Mesendoderm (in vitro differentiated cells): ENCODE measurements around the gene TBCD.

Source experiments
- DNase-seq: peaks from one replicate; pipeline ENCODE4 v3.0.0; 2013
- H2AK5ac ChIP-seq: 2 replicates; pipeline ENCODE4 v1.6.1; 2013; ENCODE audit warnings: low read length, inconsistent platforms
- H2BK120ac ChIP-seq: 2 replicates; pipeline ENCODE4 v1.6.1; 2013; ENCODE audit warnings: low read depth, mild to moderate bottlenecking, low read length, moderate library complexity, mixed read lengths
- H2BK15ac ChIP-seq: replicated peaks from 2 replicates; pipeline ENCODE4 v1.6.1; 2013; ENCODE audit warnings: low read depth, mild to moderate bottlenecking, moderate library complexity
- H2BK5ac ChIP-seq: 2 replicates; pipeline ENCODE4 v1.6.1; 2013; ENCODE audit warnings: low read length, inconsistent platforms
- H3K18ac ChIP-seq: 2 replicates; pipeline ENCODE4 v1.6.1; 2013; ENCODE audit warnings: mild to moderate bottlenecking, low read length, mixed read lengths
- H3K23ac ChIP-seq: one replicate; pipeline ENCODE4 v1.6.1; 2013; ENCODE audit warnings: low read length
- H3K27ac ChIP-seq: 2 replicates; pipeline ENCODE4 v1.5.1; 2013; ENCODE audit warnings: low read depth, mild to moderate bottlenecking, inconsistent platforms, low read length, moderate library complexity
- H3K27me3 ChIP-seq: 2 replicates; pipeline ENCODE4 v1.6.1; 2013; ENCODE audit warnings: low read length, control low read depth, mild to moderate bottlenecking, inconsistent platforms; ENCODE audit not compliant: insufficient read depth, poor library complexity
- H3K36me3 ChIP-seq: 2 replicates; pipeline ENCODE4 v1.6.1; 2013; ENCODE audit warnings: low read length, inconsistent platforms; ENCODE audit not compliant: control insufficient read depth, insufficient read depth
- H3K4ac ChIP-seq: one replicate; pipeline ENCODE4 v1.6.1; 2013; ENCODE audit warnings: low read depth, mild to moderate bottlenecking, low read length, moderate library complexity
- H3K4me1 ChIP-seq: 2 replicates; pipeline ENCODE4 v1.6.1; 2013; ENCODE audit warnings: low read depth, low read length, inconsistent platforms; ENCODE audit not compliant: control insufficient read depth
- H3K4me2 ChIP-seq: 2 replicates; pipeline ENCODE4 v1.6.1; 2013; ENCODE audit warnings: low read length
- H3K4me3 ChIP-seq: 2 replicates; pipeline ENCODE4 v1.5.1; 2013; ENCODE audit warnings: mild to moderate bottlenecking, low read length
- H3K56ac ChIP-seq: one replicate; pipeline ENCODE4 v1.6.1; 2013; ENCODE audit warnings: low read length
- H3K79me1 ChIP-seq: 2 replicates; pipeline ENCODE4 v1.6.1; 2013; ENCODE audit warnings: low read length, inconsistent platforms
- H3K79me2 ChIP-seq: 2 replicates; pipeline ENCODE4 v1.6.1; 2013; ENCODE audit warnings: mild to moderate bottlenecking, low read length; ENCODE audit not compliant: control insufficient read depth, insufficient read depth
- H3K9ac ChIP-seq: 2 replicates; pipeline ENCODE4 v1.6.1; 2013; ENCODE audit warnings: low read length, inconsistent platforms
- H4K5ac ChIP-seq: one replicate; pipeline ENCODE4 v1.6.1; 2013; ENCODE audit warnings: low read length
- H4K8ac ChIP-seq: one replicate; pipeline ENCODE4 v1.6.1; 2013; ENCODE audit warnings: low read depth, mild to moderate bottlenecking, control low read depth, low read length, moderate library complexity
- WGBS: extraction: QIAGEN DNeasy Blood & Tissue Kit; methylation state at CpG from one replicate; pipeline ENCODE4 v1.1.7; 2013; ENCODE audit warnings: low lambda C conversion rate, missing lambda C conversion rate; ENCODE audit not compliant: insufficient coverage; ENCODE audit errors: extremely low coverage; 5-methylcytosine and 5-hydroxymethylcytosine counted together

The TBCD gene

GRCh38 chr17:82843904-82844680, 92.2 kb downstream of the TBCD start:
- Histone ChIP-seq H4K8ac (no peak overlapping the region), H2BK5ac (no peak overlapping the region), H2BK120ac (no peak overlapping the region), H3K4me3 (no peak overlapping the region), H4K5ac (no peak overlapping the region), H3K36me3 (no peaks in the 10 kb centered on the region), H2BK15ac (no peak overlapping the region), H3K79me2 (no peaks in the 10 kb centered on the region), H3K9ac (no peak overlapping the region), H3K27ac (no peak overlapping the region), H3K27me3 (no peaks in the 10 kb centered on the region), H3K56ac (no peak overlapping the region), H3K79me1 (peaks cover 2% of the 10 kb centered on the region), H3K4ac (no peak overlapping the region), H3K23ac (no peak overlapping the region), H3K4me1 (no peaks in the 10 kb centered on the region), H3K4me2 (no peak overlapping the region), H3K18ac (no peak overlapping the region), H2AK5ac (no peak overlapping the region)
- DNase-seq, result no peak
- no CpG with 5 or more reads among the region's 7 CpGs for WGBS

DNA sequence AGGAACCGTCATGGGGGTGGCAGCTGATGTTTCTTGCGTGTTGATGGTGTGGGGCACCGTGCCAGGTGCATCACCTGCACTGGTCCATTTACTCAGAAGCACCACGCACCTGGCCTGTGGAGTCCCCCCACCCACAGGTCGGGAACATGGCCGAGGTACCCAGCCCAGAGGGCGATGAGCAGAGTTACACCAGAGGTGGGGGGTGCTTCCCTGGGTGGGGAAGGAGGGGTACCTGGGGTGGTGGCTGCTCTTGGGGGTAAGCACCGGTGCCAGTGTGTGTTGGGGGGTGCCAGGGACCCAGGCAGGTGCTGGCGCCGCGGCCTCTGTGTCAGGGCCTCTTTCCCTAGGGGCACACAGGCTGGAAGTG, 92.9 kb downstream of the TBCD start:
- DNase-seq, result no peak
- H3K18ac ChIP-seq, result no peak overlapping the region
- H3K9ac ChIP-seq, result no peak overlapping the region
- no peak overlapping the region for H2BK15ac ChIP-seq
- H3K56ac ChIP-seq, result no peak overlapping the region
- H3K27ac ChIP-seq, result no peak overlapping the region
- no CpG with 5 or more reads among the region's 11 CpGs for WGBS
- H3K36me3 ChIP-seq, result no peaks in the 10 kb centered on the region
- no peaks in the 10 kb centered on the region for H3K4me1 ChIP-seq
- no peak overlapping the region for H3K23ac ChIP-seq
- no peaks in the 10 kb centered on the region for H3K27me3 ChIP-seq
- no peak overlapping the region for H2BK120ac ChIP-seq
- no peak overlapping the region for H4K8ac ChIP-seq
- H3K4me3 ChIP-seq, result no peak overlapping the region
- H3K4me2 ChIP-seq, result no peak overlapping the region
- no peak overlapping the region for H4K5ac ChIP-seq
- H3K79me2 ChIP-seq, result no peaks in the 10 kb centered on the region
- peaks cover 2% of the 10 kb centered on the region for H3K79me1 ChIP-seq
- H2AK5ac ChIP-seq, result no peak overlapping the region
- no peak overlapping the region for H3K4ac ChIP-seq
- H2BK5ac ChIP-seq, result no peak overlapping the region

GRCh38 chr17:82845163-82845807, 93.4 kb downstream of the TBCD start:
- Histone ChIP-seq H3K79me1 (no peaks in the 10 kb centered on the region), H2AK5ac (no peak overlapping the region), H3K27ac (no peak overlapping the region), H3K27me3 (no peaks in the 10 kb centered on the region), H2BK120ac (no peak overlapping the region), H3K9ac (no peak overlapping the region), H3K4me3 (no peak overlapping the region), H3K4ac (no peak overlapping the region), H3K56ac (no peak overlapping the region), H3K23ac (no peak overlapping the region), H2BK15ac (no peak overlapping the region), H3K36me3 (no peaks in the 10 kb centered on the region), H3K4me1 (no peaks in the 10 kb centered on the region), H3K4me2 (no peak overlapping the region), H4K5ac (no peak overlapping the region), H4K8ac (no peak overlapping the region), H3K18ac (no peak overlapping the region), H2BK5ac (no peak overlapping the region), H3K79me2 (no peaks in the 10 kb centered on the region)
- WGBS, result no CpG with 5 or more reads among the region's 24 CpGs
- no peak for DNase-seq

GRCh38 chr17:82846061-82846691, 94.3 kb downstream of the TBCD start:
- no peak for DNase-seq
- no peak overlapping the region for H3K27ac ChIP-seq
- H3K23ac ChIP-seq, result no peak overlapping the region
- H3K36me3 ChIP-seq, result no peaks in the 10 kb centered on the region
- no peak overlapping the region for H2AK5ac ChIP-seq
- H2BK15ac ChIP-seq, result no peak overlapping the region
- H4K8ac ChIP-seq, result no peak overlapping the region
- WGBS, result no CpG with 5 or more reads among the region's 25 CpGs
- no peak overlapping the region for H3K4me2 ChIP-seq
- H3K4me3 ChIP-seq, result no peak overlapping the region
- H3K56ac ChIP-seq, result no peak overlapping the region
- no peaks in the 10 kb centered on the region for H3K79me2 ChIP-seq
- H3K27me3 ChIP-seq, result no peaks in the 10 kb centered on the region
- no peaks in the 10 kb centered on the region for H3K79me1 ChIP-seq
- H3K9ac ChIP-seq, result no peak overlapping the region
- no peak overlapping the region for H2BK120ac ChIP-seq
- H3K4me1 ChIP-seq, result no peaks in the 10 kb centered on the region
- H3K4ac ChIP-seq, result no peak overlapping the region
- no peak overlapping the region for H2BK5ac ChIP-seq
- H4K5ac ChIP-seq, result no peak overlapping the region
- no peak overlapping the region for H3K18ac ChIP-seq

DNA sequence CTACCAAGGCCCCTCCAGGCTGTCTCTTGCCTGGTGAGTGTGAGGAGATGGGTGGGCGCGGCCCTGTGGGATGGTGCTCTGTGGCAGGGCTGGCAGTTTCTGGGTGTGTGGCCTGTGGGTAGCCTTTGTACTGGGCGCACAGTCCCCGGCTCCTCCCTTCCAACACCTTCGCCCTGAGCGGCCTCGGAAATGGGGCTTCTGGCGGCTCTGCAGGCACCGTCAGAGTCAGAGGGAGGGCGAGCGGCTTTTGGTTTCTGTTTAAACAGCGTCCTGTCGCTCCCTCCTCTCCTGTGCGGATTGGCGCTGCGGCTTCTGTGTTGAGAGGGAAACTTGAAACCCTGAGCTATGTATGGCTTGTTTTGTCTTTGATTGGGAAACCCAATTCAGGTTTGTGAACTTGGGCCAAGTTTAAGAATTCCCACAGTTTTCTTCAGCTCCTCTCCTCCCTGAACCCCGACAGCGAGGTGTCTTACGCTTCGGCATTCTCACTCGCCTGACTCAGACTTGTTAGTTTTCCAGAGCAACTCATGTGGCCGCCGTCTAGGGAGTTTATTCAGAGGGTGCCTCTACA, 96.2 kb downstream of the TBCD start:
- WGBS, result no CpG with 5 or more reads among the region's 23 CpGs
- H3K36me3 ChIP-seq, result no peaks in the 10 kb centered on the region

More for the DNA sequence above, 96.2 kb downstream of the TBCD start:
- no peaks in the 10 kb centered on the region for H3K27me3 ChIP-seq
- H3K79me1 ChIP-seq, result no peaks in the 10 kb centered on the region
- H3K56ac ChIP-seq, result no peak overlapping the region
- H3K79me2 ChIP-seq, result no peaks in the 10 kb centered on the region
- H3K27ac ChIP-seq, result no peak overlapping the region
- no peak overlapping the region for H2BK15ac ChIP-seq
- H2BK120ac ChIP-seq, result no peak overlapping the region
- no peak for DNase-seq
- no peak overlapping the region for H3K23ac ChIP-seq
- no peak overlapping the region for H3K4me2 ChIP-seq
- no peaks in the 10 kb centered on the region for H3K4me1 ChIP-seq
- H4K5ac ChIP-seq, result no peak overlapping the region
- H2AK5ac ChIP-seq, result no peak overlapping the region
- no peak overlapping the region for H3K4me3 ChIP-seq
- no peak overlapping the region for H3K4ac ChIP-seq
- H4K8ac ChIP-seq, result no peak overlapping the region
- no peak overlapping the region for H3K18ac ChIP-seq
- no peak overlapping the region for H3K9ac ChIP-seq
- no peak overlapping the region for H2BK5ac ChIP-seq
